SU-DHL-6 (cell line): Measurements from ENCODE around the gene WFDC11.

Experiments used
- H2AFZ ChIP-seq: fragments of 200-600 bp; sonication (generic); 2 replicates; pipeline ENCODE4 v1.6.1; 2014; ENCODE audit warnings: low read depth, mild to moderate bottlenecking, moderate library complexity, mixed read lengths, antibody characterized with exemption, low read length; ENCODE audit not compliant: severe bottlenecking
- H3F3A ChIP-seq: fragments of 200-600 bp; shearing (Covaris generic); 2 replicates; pipeline ENCODE4 v1.6.0; 2016; ENCODE audit warnings: antibody characterized with exemption, mild to moderate bottlenecking; ENCODE audit not compliant: insufficient read depth
- H3K27ac ChIP-seq: fragments of 200-600 bp; sonication (generic); 2 replicates; pipeline ENCODE4 v1.5.1; 2016; ENCODE audit warnings: low read depth, mild to moderate bottlenecking, low read length, moderate library complexity, mixed read lengths
- H3K27me3 ChIP-seq: fragments of 200-600 bp; sonication (generic), shearing (Covaris generic); 2 replicates; pipeline ENCODE4 v1.6.0; 2014; ENCODE audit warnings: mild to moderate bottlenecking, low read length
- H3K36me3 ChIP-seq: fragments of 200-600 bp; sonication (generic); 2 replicates; pipeline ENCODE4 v1.6.1; 2014; ENCODE audit warnings: mild to moderate bottlenecking, low read length, mixed read lengths
- H3K4me2 ChIP-seq: fragments of 300-600, 200-600 bp; shearing (Covaris generic), sonication (generic); 2 replicates; pipeline ENCODE4 v1.6.0; 2014; ENCODE audit warnings: low read length, low read depth, mild to moderate bottlenecking; ENCODE audit not compliant: poor library complexity, severe bottlenecking
- H3K4me3 ChIP-seq: fragments of 200-600 bp; sonication (generic); 2 replicates; pipeline ENCODE4 v1.5.1; 2014; ENCODE audit warnings: antibody characterized with exemption, low read length, mild to moderate bottlenecking, mixed read lengths; ENCODE audit not compliant: insufficient read depth, poor library complexity, severe bottlenecking
- H3K79me2 ChIP-seq: fragments of 200-600 bp; sonication (generic); 2 replicates; pipeline ENCODE4 v1.6.1; 2014; ENCODE audit warnings: mild to moderate bottlenecking, low read length, moderate library complexity; ENCODE audit not compliant: insufficient read depth
- H3K9ac ChIP-seq: fragments of 200-600 bp; sonication (generic); 2 replicates; pipeline ENCODE4 v1.7.0; 2014; ENCODE audit warnings: mild to moderate bottlenecking, low read length
- H3K9me2 ChIP-seq: fragments of 200-600 bp; sonication (generic); replicated peaks from 2 replicates; pipeline ENCODE4 v1.6.1; 2014; ENCODE audit warnings: low read length; ENCODE audit not compliant: insufficient read depth
- H3K9me3 ChIP-seq: fragments of 200-600 bp; sonication (generic); 2 replicates; pipeline ENCODE4 v1.6.1; 2014; ENCODE audit warnings: low read length, mixed read lengths; ENCODE audit not compliant: insufficient read depth
- H4K20me1 ChIP-seq: fragments of 200-600 bp; sonication (generic); 2 replicates; pipeline ENCODE4 v1.6.1; 2014; ENCODE audit warnings: low read depth, mild to moderate bottlenecking, antibody characterized with exemption, low read length, moderate library complexity, mixed read lengths
- CTCF ChIP-seq: fragments of 200-600 bp; sonication (generic); IDR thresholded peaks from one replicate; pipeline ENCODE4 v1.5.1; 2017; ENCODE audit warnings: antibody characterized with exemption, mild to moderate bottlenecking, low read length, moderate library complexity; ENCODE audit not compliant: insufficient read depth, poor library complexity, severe bottlenecking
- EZH2phosphoT487 ChIP-seq: fragments of 200-600 bp; sonication (generic), shearing (Covaris generic); conservative IDR thresholded peaks from 2 replicates; pipeline ENCODE4 v1.6.1; 2018; ENCODE audit warnings: mild to moderate bottlenecking, antibody characterized with exemption, low read length, moderate library complexity, mixed read lengths

Gene WFDC11

GRCh38 chr20:45621593-45621992, 48.4 kb downstream of the WFDC11 start:
- H3K9me2 ChIP-seq = no peaks in the 10 kb centered on the region
- no peak overlapping the region for H2AFZ ChIP-seq
- no peaks in the 10 kb centered on the region for H4K20me1 ChIP-seq
- no peak overlapping the region for H3K9ac ChIP-seq
- H3F3A ChIP-seq = no peaks in the 10 kb centered on the region
- no peaks in the 10 kb centered on the region for H3K27me3 ChIP-seq
- H3K9me3 ChIP-seq = 0 out of 2 replicates have a peak, but pooled peaks cover 5% of the 10 kb centered on the region
- no peak overlapping the region for H3K4me3 ChIP-seq
- no peaks in the 10 kb centered on the region for H3K36me3 ChIP-seq
- TF ChIP-seq CTCF (no peak), EZH2phosphoT487 (no peak)
- H3K79me2 ChIP-seq = no peaks in the 10 kb centered on the region
- H3K4me2 ChIP-seq = no peak overlapping the region
- H3K27ac ChIP-seq = no peak overlapping the region

DNA sequence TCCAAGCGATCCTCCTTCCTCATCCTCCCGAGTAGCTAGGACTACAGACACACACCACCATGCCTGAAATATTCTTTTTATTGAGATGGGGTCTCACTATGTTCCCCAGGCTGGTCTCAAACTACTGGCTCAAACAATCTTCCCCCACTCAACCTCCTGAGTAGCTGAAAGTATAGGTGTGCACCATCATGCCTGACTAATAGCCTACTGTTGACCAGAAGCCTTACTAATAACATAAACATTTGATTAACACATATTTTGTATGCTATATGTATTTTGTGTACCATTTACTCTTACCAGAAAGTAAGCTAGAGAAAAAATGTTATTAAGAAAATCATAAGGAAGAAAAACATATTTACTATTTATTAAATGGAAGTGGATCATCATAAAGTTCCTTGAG, 52.4 kb downstream of the WFDC11 start:
- H3K4me3 ChIP-seq = no peak overlapping the region
- no peaks in the 10 kb centered on the region for H3K79me2 ChIP-seq
- H3K27me3 ChIP-seq = no peaks in the 10 kb centered on the region
- no peaks in the 10 kb centered on the region for H3K9me2 ChIP-seq
- no peaks in the 10 kb centered on the region for H3K9me3 ChIP-seq
- no peaks in the 10 kb centered on the region for H4K20me1 ChIP-seq
- H3K36me3 ChIP-seq = no peaks in the 10 kb centered on the region
- no peaks in the 10 kb centered on the region for H3F3A ChIP-seq
- H2AFZ ChIP-seq = no peak overlapping the region
- H3K9ac ChIP-seq = no peak overlapping the region
- H3K4me2 ChIP-seq = no peak overlapping the region
- no peak overlapping the region for H3K27ac ChIP-seq
- no peak for TF ChIP-seq CTCF
- no peak for TF ChIP-seq EZH2phosphoT487

DNA sequence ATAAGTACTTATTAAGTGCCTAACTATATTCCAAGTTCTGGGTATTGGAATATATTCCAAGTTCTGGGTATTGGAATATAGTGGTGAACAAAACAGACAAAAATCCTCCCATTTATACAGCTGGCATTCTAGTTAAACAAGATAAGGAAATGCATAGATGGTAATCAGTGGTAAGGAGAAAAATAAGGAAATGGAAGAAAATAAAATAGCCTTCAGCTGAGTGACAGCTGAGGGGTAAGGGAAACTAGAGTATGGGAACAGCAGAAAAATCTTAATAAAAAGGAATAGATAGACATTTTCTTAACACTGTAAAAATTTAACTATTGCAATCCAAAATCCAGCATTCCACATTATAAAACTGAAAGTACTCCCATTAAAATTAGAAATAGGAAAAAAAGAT, 57.7 kb downstream of the WFDC11 start:
- no peak overlapping the region for H3K27ac ChIP-seq

More for the DNA sequence above, 57.7 kb downstream of the WFDC11 start:
- H2AFZ ChIP-seq = no peak overlapping the region
- H3K4me2 ChIP-seq = no peak overlapping the region
- no peaks in the 10 kb centered on the region for H3K27me3 ChIP-seq
- no peaks in the 10 kb centered on the region for H3K36me3 ChIP-seq
- H3K9me3 ChIP-seq = peaks cover under 1% of the 10 kb centered on the region; the same call in 1 of the 2 replicates
- no peak overlapping the region for H3K4me3 ChIP-seq
- TF ChIP-seq EZH2phosphoT487 (no peak), CTCF (no peak)
- no peaks in the 10 kb centered on the region for H3K79me2 ChIP-seq
- H3K9me2 ChIP-seq = no peaks in the 10 kb centered on the region
- H4K20me1 ChIP-seq = no peaks in the 10 kb centered on the region
- no peaks in the 10 kb centered on the region for H3F3A ChIP-seq
- no peak overlapping the region for H3K9ac ChIP-seq
